ENCODE measurements around the gene AK2.
"Not testable (repeated sequence)": the region's sequence is repeated elsewhere in the genome, so short reads cannot be mapped to it uniquely, and the experiment has no call there.

Gene AK2

GRCh38 chr1:32983020-32983419 lies 53.7 kb downstream of the AK2 start:
- TF ChIP-seq, protein P1, sequence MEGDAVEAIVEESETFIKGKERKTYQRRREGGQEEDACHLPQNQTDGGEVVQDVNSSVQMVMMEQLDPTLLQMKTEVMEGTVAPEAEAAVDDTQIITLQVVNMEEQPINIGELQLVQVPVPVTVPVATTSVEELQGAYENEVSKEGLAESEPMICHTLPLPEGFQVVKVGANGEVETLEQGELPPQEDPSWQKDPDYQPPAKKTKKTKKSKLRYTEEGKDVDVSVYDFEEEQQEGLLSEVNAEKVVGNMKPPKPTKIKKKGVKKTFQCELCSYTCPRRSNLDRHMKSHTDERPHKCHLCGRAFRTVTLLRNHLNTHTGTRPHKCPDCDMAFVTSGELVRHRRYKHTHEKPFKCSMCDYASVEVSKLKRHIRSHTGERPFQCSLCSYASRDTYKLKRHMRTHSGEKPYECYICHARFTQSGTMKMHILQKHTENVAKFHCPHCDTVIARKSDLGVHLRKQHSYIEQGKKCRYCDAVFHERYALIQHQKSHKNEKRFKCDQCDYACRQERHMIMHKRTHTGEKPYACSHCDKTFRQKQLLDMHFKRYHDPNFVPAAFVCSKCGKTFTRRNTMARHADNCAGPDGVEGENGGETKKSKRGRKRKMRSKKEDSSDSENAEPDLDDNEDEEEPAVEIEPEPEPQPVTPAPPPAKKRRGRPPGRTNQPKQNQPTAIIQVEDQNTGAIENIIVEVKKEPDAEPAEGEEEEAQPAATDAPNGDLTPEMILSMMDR (IDR thresholded peaks at IDR 0.05): no peak
- Histone ChIP-seq H3K27ac (no peak overlapping the region), H3K4me3 (no peak overlapping the region)
- DNase-seq (ENCODE audit: low spot score): no peak

DNA sequence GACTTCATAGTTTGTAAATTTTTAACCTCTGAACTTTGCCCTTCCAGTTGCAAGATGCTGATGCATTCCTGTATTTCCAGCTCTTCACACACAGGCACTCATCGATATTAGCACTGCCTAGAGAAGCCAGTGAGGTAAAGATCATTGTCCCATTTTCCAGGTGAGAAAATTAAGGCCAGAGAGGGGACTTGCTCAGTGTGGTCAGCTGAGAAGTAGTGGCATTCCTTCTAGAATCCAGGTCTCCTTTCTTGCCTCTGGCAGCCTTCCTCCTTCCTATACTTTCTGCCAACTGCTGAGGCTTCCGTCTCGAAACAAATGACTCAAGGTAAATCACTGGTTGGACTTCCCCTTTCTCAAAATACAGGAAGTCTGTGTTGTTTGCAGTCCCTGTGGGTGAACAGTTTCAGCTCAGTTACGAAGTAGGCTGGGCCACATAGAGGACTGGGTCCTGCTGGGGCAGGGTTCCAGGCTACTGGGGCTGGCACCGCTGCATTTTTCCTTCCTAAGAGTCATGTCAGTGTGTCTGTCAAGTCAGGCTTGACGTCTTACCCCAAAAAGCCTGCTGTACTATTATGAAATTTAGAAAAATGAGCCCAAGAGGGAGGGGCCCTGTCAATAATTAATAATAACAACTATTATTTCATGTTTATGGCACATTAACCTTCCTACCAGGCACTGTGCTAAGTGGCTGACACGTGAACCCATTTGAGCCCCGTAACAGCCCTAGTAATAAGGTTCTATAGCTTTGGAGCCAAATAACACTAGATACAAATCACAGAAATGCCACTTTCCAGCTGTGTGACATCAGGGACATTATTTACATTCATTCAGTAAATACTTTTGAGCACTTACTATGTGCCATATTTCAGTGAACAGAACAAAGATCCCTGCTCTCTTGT lies 55.4 kb downstream of the AK2 start:
- Histone ChIP-seq H3K4me3 (no peak overlapping the region), H3K27ac (peak overlapping the region; percentile 16 to 64)
- TF ChIP-seq, protein P1 (IDR thresholded peaks at IDR 0.05): no peak
- no peak for DNase-seq (ENCODE audit: low spot score)

GRCh38 chr1:32980080-32980479 lies 56.6 kb downstream of the AK2 start:
- TF ChIP-seq, protein P1 (IDR thresholded peaks at IDR 0.05): no peak
- no peak for DNase-seq (ENCODE audit: low spot score)
- H3K27ac ChIP-seq: peak overlapping the region in 1 of 2 donors; percentile 13
- no peak overlapping the region for H3K4me3 ChIP-seq

GRCh38 chr1:32978854-32979253 lies 57.8 kb downstream of the AK2 start:
- H3K4me3 ChIP-seq: no peak overlapping the region
- no peak for DNase-seq (ENCODE audit: low spot score)
- TF ChIP-seq, protein P1 (IDR thresholded peaks at IDR 0.05): no peak
- H3K27ac ChIP-seq: no peak overlapping the region

DNA sequence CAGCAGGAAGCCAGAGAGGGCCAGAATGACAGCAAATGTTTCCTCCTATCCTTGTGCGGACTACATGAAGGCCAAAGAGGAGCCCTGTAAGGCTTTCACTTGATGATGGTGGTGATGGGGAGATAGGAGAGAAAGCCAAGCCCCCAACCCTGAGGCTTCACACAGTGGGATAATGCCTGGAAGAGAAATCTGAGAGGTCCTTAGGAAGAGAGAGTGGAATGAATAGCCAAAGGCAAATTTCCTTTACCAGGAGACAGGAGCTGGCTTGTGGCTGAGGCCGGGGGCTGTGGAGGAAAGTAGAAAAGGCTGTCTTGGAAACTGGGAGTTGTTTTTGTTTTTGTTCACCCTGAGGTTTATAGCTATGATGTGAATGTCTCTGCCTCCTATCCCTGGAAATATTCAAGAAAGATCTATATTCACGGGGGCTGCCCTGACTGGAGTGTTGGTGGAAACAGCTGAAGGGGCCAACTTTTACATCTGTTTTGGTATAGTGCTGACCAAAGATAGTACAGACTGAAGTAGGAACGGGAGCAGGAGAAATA lies 59.1 kb downstream of the AK2 start:
- H3K27ac ChIP-seq: no peak overlapping the region
- TF ChIP-seq, protein P1 (IDR thresholded peaks at IDR 0.05): no peak
- H3K4me3 ChIP-seq: no peak overlapping the region
- no peak for DNase-seq (ENCODE audit: low spot score)

- H3K27ac ChIP-seq; H3K4me3 ChIP-seq; DNase-seq (ENCODE audit: low spot score): not testable (repeated sequence)
Measured at GRCh38 chr1:32975055-32975454, 61.6 kb downstream of the AK2 start.

DNA sequence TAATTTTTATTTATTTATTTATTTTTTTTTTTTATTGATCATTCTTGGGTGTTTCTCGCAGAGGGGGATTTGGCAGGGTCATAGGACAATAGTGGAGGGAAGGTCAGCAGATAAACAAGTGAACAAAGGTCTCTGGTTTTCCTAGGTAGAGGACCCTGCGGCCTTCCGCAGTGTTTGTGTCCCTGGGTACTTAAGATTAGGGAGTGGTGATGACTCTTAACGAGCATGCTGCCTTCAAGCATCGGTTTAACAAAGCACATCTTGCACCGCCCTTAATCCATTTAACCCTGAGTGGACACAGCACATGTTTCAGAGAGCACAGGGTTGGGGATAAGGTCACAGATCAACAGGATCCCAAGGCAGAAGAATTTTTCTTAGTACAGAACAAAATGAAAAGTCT lies 63.2 kb downstream of the AK2 start:
- not testable (repeated sequence) for DNase-seq (ENCODE audit: low spot score); H3K27ac ChIP-seq
- H3K4me3 ChIP-seq: peak overlapping the region; percentile 78

- H3K27ac ChIP-seq: no peak overlapping the region
- DNase-seq (ENCODE audit: low spot score): no peak
- peak overlapping the region; percentile 78 for H3K4me3 ChIP-seq
- TF ChIP-seq, protein P1 (IDR thresholded peaks at IDR 0.05): no peak
Measured at GRCh38 chr1:32972814-32973428, 63.8 kb downstream of the AK2 start.

Data from coronary artery (tissue), 2 donors.